ENCODE measurements around the gene EIF5A2.

DNA sequence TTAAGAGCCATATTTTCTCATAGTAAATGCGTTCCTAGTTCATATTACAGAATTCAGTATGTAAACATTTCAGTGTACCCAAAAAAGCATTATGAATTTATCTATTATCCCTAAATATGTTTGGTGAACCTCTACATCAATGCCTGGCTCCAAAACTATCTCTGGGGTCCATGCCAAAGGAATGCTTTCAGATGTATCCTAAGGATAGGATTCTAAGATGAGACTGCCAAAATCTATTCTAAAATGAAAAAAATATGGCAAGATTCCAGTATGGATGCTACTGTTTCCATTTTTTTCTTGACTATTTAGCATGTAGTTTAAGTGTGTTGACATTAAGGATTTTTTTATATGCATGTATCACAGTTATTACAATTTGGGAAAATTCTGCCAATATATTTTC, 18.8 kb downstream of the EIF5A2 start:
- TF ChIP-seq, protein P1, sequence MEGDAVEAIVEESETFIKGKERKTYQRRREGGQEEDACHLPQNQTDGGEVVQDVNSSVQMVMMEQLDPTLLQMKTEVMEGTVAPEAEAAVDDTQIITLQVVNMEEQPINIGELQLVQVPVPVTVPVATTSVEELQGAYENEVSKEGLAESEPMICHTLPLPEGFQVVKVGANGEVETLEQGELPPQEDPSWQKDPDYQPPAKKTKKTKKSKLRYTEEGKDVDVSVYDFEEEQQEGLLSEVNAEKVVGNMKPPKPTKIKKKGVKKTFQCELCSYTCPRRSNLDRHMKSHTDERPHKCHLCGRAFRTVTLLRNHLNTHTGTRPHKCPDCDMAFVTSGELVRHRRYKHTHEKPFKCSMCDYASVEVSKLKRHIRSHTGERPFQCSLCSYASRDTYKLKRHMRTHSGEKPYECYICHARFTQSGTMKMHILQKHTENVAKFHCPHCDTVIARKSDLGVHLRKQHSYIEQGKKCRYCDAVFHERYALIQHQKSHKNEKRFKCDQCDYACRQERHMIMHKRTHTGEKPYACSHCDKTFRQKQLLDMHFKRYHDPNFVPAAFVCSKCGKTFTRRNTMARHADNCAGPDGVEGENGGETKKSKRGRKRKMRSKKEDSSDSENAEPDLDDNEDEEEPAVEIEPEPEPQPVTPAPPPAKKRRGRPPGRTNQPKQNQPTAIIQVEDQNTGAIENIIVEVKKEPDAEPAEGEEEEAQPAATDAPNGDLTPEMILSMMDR (IDR thresholded peaks at IDR 0.05): no peak
- TF ChIP-seq POLR2A (IDR thresholded peaks at IDR 0.05) (no peak), POLR2AphosphoS5 (IDR thresholded peaks at IDR 0.05) (no peak), EP300 (IDR thresholded peaks at IDR 0.05) (no peak)

Measured in sigmoid colon (tissue), 4 donors.